CMK (cell line): ENCODE data around the gene GABARAPL1.

Source experiments
- DNase-seq: peaks from one replicate; pipeline ENCODE4 v3.0.0-alpha.2; 2010; ENCODE audit warnings: low read depth

The GABARAPL1 gene

GRCh38 chr12:10235761-10236631 lies 23.3 kb downstream of the GABARAPL1 start:
- DNase-seq = no peak

GRCh38 chr12:10236720-10237119 lies 24.0 kb downstream of the GABARAPL1 start:
- no peak for DNase-seq

DNA sequence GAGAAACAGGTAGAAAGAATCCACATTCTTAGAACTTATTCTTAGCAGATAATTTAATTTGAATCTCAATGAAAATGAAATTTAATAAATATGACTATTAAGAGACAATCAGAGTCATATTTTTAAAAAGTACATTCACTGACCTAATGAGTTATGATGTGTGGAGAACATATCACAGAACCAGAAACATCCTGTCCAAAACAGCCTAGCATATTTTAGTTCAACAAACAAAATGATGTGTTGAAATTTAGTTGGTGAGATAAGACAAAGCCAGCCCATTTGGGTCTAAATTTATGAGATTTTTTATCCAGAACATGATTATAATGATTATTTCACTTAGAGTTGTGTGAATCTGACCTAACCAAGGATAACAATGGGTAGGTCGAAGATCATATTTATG lies 25.8 kb downstream of the GABARAPL1 start:
- no peak for DNase-seq

GRCh38 chr12:10241290-10241689 lies 28.6 kb downstream of the GABARAPL1 start:
- no peak for DNase-seq

- no peak for DNase-seq
These were observed 29.1 kb downstream of the GABARAPL1 start for GRCh38 chr12:10241727-10242126.

DNA sequence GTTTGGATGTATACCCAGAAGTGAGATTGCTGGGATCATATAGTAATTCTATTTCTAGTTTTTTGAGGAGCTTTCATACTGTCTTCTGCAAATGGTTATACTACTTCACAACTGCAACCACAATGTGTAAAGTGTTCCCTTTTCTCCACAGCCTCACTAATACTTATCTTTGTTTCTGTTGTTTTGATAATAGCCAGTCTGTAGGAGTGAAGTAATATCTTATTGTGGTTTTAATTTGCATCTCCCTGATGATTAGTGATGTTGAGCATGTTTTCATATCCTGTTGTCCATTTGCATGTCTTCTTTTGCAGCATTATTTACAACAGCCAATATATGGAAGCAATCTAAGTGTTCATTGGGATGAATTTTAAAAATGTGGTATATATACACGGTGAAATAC lies 29.9 kb downstream of the GABARAPL1 start:
- no peak for DNase-seq

GRCh38 chr12:10243818-10244520 lies 31.3 kb downstream of the GABARAPL1 start:
- peak; percentile 21 for DNase-seq

GRCh38 chr12:10247436-10248058 lies 34.9 kb downstream of the GABARAPL1 start:
- no peak for DNase-seq

DNA sequence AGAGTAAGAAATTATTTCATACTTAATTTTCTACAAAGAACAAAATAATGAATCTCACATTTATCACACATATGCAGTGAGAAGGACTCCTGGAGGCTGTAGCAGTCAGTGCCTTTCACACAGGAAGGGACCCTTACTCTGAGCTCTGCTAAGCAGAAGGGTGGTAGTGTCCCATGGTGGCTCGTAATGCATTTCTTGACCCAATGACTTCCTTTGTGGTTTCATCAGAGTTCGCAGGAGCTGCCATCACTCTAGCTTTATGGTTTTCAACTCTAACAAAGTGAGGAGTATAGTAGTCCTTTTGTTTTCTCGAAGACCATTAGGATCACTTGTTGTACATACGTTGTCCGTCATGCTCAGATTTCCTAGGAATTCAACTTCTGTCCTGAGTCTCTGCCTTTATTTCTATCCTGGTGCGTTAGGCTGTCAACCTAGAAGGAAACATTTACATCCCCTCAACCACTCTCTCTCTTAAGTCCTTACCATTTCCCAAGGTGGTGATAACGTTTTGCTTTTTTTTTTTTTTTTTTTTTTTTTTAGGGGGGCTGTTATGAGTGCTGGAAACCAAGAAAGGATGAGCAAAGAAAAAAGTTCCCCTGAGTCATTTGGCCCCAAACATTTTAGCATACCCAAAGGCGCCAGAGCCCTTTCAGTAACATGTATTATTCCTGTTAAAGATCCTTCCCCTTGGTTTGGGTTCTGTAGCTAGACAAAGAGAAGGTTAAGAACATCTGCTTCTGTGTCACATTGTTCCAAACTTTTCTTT lies 37.2 kb downstream of the GABARAPL1 start:
- no peak for DNase-seq

DNA sequence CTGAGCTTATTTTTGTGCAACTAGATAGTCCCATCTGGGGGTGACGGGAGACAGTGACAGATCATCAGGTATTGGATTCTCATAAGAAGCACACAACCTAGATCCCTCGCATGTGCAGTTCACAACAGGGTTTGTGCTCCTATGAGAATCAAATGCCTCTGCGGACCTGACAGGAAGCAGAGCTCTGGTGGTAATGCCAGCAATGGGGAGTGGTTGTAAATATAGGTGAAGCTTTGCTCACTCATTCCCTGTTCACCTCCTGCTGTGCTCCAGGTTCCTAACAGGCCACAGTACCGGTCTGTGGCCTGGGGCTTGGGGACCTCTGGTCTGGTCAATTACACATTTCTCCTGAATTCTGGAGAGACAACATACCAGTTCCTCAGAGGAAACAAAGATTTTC lies 39.0 kb downstream of the GABARAPL1 start:
- DNase-seq = no peak

- DNase-seq = no peak
These were observed 39.5 kb downstream of the GABARAPL1 start for GRCh38 chr12:10252201-10252600.

- DNase-seq = no peak
These were observed 43.4 kb downstream of the GABARAPL1 start for GRCh38 chr12:10256064-10256463.

DNA sequence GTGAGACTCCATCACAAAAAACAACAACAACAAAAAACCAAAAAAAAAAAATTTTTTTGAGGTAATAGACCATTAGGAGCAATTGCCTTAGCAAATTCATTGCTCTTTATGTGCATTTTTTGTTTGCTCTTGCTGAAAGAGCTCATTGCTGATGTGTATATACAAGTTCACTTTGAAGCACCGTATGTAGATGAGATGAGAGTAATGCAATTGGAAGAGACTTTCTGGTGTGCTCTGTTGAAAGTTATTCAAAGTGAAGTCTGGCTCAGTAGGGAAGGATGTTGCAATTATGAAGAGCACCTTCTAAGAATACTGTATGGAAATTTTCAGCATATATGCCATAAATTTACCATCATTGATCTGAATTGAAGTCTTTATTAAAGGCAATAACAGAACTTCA lies 48.2 kb downstream of the GABARAPL1 start:
- DNase-seq = no peak

DNA sequence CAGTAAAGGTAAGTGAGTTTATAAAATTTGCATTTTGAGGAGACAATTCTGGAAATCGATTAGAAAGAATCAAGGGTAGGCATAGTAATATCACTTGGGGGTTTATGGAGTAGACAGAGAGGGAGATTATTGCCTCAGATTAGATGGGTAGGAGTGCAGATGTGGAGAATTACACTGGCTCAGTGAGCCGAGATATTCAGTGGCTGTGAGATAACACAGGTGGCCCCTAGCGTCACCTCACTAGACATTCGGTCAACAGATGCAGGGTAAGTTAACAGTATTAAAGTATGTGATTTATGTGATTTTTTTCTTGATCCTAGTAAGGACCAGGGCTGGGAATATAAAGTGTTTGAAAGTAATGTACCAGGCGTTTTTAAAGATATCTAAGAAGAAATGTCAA lies 55.4 kb downstream of the GABARAPL1 start:
- no peak for DNase-seq

- no peak for DNase-seq
These were observed 59.8 kb downstream of the GABARAPL1 start for GRCh38 chr12:10272467-10272866.
